Stomach (tissue), 9 donors: ENCODE measurements around the gene CCDC3. TPM values are rescaled to one million over a fixed set of nuclear protein-coding genes. Genes with fewer than 3 reads are reported as not detected.
"Not testable (repeated sequence)": the region's sequence is repeated elsewhere in the genome, so short reads cannot be mapped to it uniquely, and the experiment has no call there.

ENCODE experiments used
- DNase-seq, 2 donors: peaks; one replicate each; pipeline versions ENCODE4 v3.0.0 to v3.0.0-alpha.2; 2013 to 2019
- H3K27ac ChIP-seq, 5 donors: fragments of 200-600 bp in 4 of 5; sonication (generic) in 4 of 5; one replicate each; pipeline ENCODE4 v1.5.1; 2013 to 2019; ENCODE audit warnings: mild to moderate bottlenecking in 1 of 5, moderate library complexity in 1 of 5
- H3K27me3 ChIP-seq, 3 donors: fragments of 200-600 bp; sonication (generic); one replicate each; pipeline ENCODE4 v1.5.1; 2017 to 2019; ENCODE audit warnings: mixed run types in 1 of 3
- H3K36me3 ChIP-seq, 4 donors: fragments of 200-600 bp; sonication (generic); 1 replicate in 3 of 4; 2 replicates in 1 of 4; pipeline ENCODE4 v1.5.1; 2016 to 2019
- H3K4me1 ChIP-seq, 4 donors: fragments of 200-600 bp; sonication (generic); one replicate each; pipeline ENCODE4 v1.5.1; 2016 to 2019
- H3K4me3 ChIP-seq, 4 donors: fragments of 200-600 bp; sonication (generic) in 3 of 4; one replicate each; pipeline ENCODE4 v1.5.1; 2016 to 2019; ENCODE audit warnings: mild to moderate bottlenecking in 1 of 4
- H3K9me3 ChIP-seq, 4 donors: fragments of 200-600 bp; sonication (generic); one replicate each; pipeline ENCODE4 v1.5.1; 2016 to 2019
- EP300 ChIP-seq: sonication (generic); formaldehyde crosslinking; IDR thresholded peaks from one replicate; pipeline ENCODE4 v1.6.1; 2017; ENCODE audit warnings: antibody characterized with exemption
- POLR2A ChIP-seq, 4 donors: fragments of 450-650 bp; IDR thresholded peaks; one replicate each; pipeline ENCODE4 v1.6.1; 2016; ENCODE audit warnings: antibody characterized with exemption in 4 of 4, control low read depth in 2 of 4, mild to moderate bottlenecking in 1 of 4, moderate library complexity in 1 of 4
- POLR2AphosphoS5 ChIP-seq, 3 donors: sonication (generic); formaldehyde crosslinking; IDR thresholded peaks; one replicate each; pipeline ENCODE4 v1.6.1; 2016; ENCODE audit warnings: antibody characterized with exemption in 3 of 3
- WGBS, 5 donors: extraction: QIAGEN DNeasy Blood & Tissue Kit in 3 of 5; methylation state at CpG; one replicate each; pipeline versions ENCODE4 v1.1.5 to v1.1.7; 2013 to 2018; 5-methylcytosine and 5-hydroxymethylcytosine counted together
- intact Hi-C: fragments of 100-400 bp; cut with DNase I; formaldehyde crosslinking; loops from one replicate; pipeline ENCODE4 v1.15.1; 2023; ENCODE audit warnings: low total_unique reads
- polyA plus RNA-seq, 3 donors: library from polyadenylated mRNA; stranded (reverse); fragments of 200-250 nt; gene quantifications; one replicate each; pipeline ENCODE4 v1.2.3, GENCODE V29; 2013
- total RNA-seq, 5 donors: library from RNA; depleted of rRNA; stranded (reverse); fragments of >200 nt; gene quantifications; one replicate each; pipeline versions ENCODE4 v1.1.0 to v1.2.3, GENCODE V29; 2014 to 2016
- TF ChIP-seq, protein P1 (sequence below), 7 experiments: fragments of 450-650 bp in 4 of 7; fragments of 200-600 bp in 3 of 7; sonication (generic) in 3 of 7; IDR thresholded peaks; one replicate each; pipeline ENCODE4 v1.5.1; 2016 to 2019; ENCODE audit warnings: antibody characterized with exemption in 7 of 7, control low read depth in 2 of 7, mild to moderate bottlenecking in 1 of 7
- donor health status: healthy with polysubstance abuse.
- donor health status: Bipolar disorder and iron deficiency.
- donor health status: healthy.

Gene CCDC3
- total and polyA plus RNA-seq, 8 donors: 1.8 to 11.0 (median 4.8) TPM; not detected in 1

DNA sequence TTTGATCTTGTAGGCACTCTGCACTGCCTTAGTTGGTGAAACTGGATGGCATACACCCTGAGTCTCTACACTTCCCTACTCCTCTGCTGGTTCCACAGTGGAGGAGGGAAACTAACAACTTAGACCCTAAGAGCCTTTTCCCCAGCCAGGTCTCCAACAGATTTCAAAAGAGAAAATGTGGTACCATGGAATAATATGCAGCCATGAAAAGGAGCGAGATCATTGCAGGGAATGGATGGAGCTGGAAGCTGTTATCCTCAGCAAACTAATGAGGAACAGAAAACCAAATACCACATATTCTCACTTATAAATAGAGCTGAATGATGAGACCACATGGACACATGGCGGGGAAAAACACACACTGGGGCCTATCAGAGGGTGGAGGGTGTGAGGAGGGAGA, 36.3 kb upstream of the CCDC3 start:
- 81 to 97% (median 92%) methylated on average over 2 of the region's 2 CpGs for WGBS, 5 donors
- no peak for TF ChIP-seq POLR2AphosphoS5 (IDR thresholded peaks at IDR 0.05)
- no peak for TF ChIP-seq EP300
- no peak for TF ChIP-seq POLR2A (IDR thresholded peaks at IDR 0.05)
- TF ChIP-seq, protein P1, sequence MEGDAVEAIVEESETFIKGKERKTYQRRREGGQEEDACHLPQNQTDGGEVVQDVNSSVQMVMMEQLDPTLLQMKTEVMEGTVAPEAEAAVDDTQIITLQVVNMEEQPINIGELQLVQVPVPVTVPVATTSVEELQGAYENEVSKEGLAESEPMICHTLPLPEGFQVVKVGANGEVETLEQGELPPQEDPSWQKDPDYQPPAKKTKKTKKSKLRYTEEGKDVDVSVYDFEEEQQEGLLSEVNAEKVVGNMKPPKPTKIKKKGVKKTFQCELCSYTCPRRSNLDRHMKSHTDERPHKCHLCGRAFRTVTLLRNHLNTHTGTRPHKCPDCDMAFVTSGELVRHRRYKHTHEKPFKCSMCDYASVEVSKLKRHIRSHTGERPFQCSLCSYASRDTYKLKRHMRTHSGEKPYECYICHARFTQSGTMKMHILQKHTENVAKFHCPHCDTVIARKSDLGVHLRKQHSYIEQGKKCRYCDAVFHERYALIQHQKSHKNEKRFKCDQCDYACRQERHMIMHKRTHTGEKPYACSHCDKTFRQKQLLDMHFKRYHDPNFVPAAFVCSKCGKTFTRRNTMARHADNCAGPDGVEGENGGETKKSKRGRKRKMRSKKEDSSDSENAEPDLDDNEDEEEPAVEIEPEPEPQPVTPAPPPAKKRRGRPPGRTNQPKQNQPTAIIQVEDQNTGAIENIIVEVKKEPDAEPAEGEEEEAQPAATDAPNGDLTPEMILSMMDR (IDR thresholded peaks at IDR 0.05): no peak
- Histone ChIP-seq H3K27ac (no peak overlapping the region), H3K4me3 (no peak overlapping the region), H3K9me3 (no peaks in the 10 kb centered on the region), H3K4me1 (no peaks in the 10 kb centered on the region), H3K27me3 (peaks cover 0 to 17% (median 0%) of the 10 kb centered on the region in 3 donors), H3K36me3 (no peaks in the 10 kb centered on the region)
- intact Hi-C loops: no loop called here
- DNase-seq: no peak

DNA sequence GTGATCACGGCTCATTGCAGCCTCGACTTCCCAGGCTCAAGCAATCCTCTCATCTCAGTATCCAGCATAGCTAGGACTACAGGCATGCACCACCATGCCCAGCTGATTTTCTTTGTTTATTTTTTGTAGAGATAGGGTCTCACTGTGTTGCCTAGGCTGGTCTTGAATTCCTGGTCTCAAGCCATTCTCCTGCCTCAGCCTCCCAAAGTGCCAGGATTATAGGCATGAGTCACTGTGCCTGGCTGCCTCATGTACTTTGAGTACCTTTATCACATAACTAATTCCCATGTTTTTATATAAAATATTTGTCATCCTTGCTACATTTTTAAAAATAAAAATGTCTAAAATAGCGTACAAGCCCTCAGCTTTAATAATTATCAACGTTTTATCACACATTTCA, 35.3 kb upstream of the CCDC3 start:
- 81 to 89% (median 84%) methylated on average over 4 of the region's 4 CpGs for WGBS, 5 donors
- TF ChIP-seq POLR2A (IDR thresholded peaks at IDR 0.05): no peak
- TF ChIP-seq, protein P1 (IDR thresholded peaks at IDR 0.05): no peak
- TF ChIP-seq EP300: no peak
- TF ChIP-seq POLR2AphosphoS5 (IDR thresholded peaks at IDR 0.05): no peak
- Histone ChIP-seq H3K27ac (no peak overlapping the region), H3K27me3 (peaks cover 0 to 17% (median 0%) of the 10 kb centered on the region in 3 donors), H3K36me3 (no peaks in the 10 kb centered on the region), H3K9me3 (no peaks in the 10 kb centered on the region), H3K4me3 (no peak overlapping the region), H3K4me1 (no peaks in the 10 kb centered on the region)
- DNase-seq: no peak
- intact Hi-C loops: no loop called here

- intact Hi-C loops, H3K9me3 ChIP-seq, H3K4me3 ChIP-seq, H3K27ac ChIP-seq, H3K36me3 ChIP-seq, DNase-seq, H3K4me1 ChIP-seq: not testable (repeated sequence)
- H3K27me3 ChIP-seq: peaks cover 0 to 17% (median 0%) of the 10 kb centered on the region in 3 donors
- 75 to 83% (median 80%) methylated on average over 9 of the region's 9 CpGs for WGBS, 5 donors
Observed at GRCh38 chr10:13035731-13036130, 34.2 kb upstream of the CCDC3 start.

DNA sequence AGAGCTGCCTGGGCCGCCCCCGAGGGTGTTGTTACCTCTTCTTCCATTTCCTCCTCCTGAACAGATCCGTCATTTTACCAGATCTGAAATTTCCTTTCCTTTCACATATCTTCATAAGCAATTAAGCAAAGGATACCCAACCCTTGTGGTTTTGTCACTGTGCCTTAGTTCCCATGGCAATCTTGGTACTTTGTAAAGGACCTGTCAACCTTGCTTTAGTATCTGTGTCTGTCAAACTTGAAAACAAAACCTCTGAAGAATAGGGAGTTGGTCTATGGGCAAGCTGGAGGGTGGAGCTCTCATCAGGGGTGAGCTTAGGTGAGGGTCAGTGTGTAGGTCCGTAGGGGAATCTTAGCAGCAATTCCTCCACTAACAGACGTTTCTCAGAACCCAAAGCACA, 25.4 kb upstream of the CCDC3 start:
- Histone ChIP-seq H3K27me3 (peaks cover 0 to 6% (median 0%) of the 10 kb centered on the region in 3 donors), H3K9me3 (peaks cover 0 to 25% (median 15%) of the 10 kb centered on the region in 4 donors), H3K4me3 (no peak overlapping the region), H3K27ac (no peak overlapping the region), H3K4me1 (no peaks in the 10 kb centered on the region), H3K36me3 (no peaks in the 10 kb centered on the region)
- DNase-seq: no peak
- TF ChIP-seq, protein P1 (IDR thresholded peaks at IDR 0.05): no peak
- no peak for TF ChIP-seq EP300
- 42 to 56% (median 49%) methylated on average over 5 of the region's 5 CpGs for WGBS, 5 donors
- intact Hi-C loops: no loop called here

- no peak overlapping the region for H3K27ac ChIP-seq
- intact Hi-C loops: no loop called here
- H3K4me1 ChIP-seq: no peaks in the 10 kb centered on the region
- no peaks in the 10 kb centered on the region for H3K36me3 ChIP-seq
- TF ChIP-seq POLR2A (IDR thresholded peaks at IDR 0.05) (no peak), EP300 (no peak), POLR2AphosphoS5 (IDR thresholded peaks at IDR 0.05) (no peak)
- TF ChIP-seq, protein P1 (IDR thresholded peaks at IDR 0.05): no peak
- 55 to 75% (median 68%) methylated on average over 2 of the region's 2 CpGs for WGBS, 5 donors
- H3K9me3 ChIP-seq: peaks cover 0 to 25% (median 15%) of the 10 kb centered on the region in 4 donors
- H3K4me3 ChIP-seq: no peak overlapping the region
- no peak for DNase-seq
- H3K27me3 ChIP-seq: peaks cover 0 to 6% (median 0%) of the 10 kb centered on the region in 3 donors
Observed at GRCh38 chr10:13023754-13024153, 22.2 kb upstream of the CCDC3 start.
